ENCODE measurements around the gene TMEM116.
A peak's percentile ranks its signal among the peaks of the same experiment; 100 is the strongest.

DNA sequence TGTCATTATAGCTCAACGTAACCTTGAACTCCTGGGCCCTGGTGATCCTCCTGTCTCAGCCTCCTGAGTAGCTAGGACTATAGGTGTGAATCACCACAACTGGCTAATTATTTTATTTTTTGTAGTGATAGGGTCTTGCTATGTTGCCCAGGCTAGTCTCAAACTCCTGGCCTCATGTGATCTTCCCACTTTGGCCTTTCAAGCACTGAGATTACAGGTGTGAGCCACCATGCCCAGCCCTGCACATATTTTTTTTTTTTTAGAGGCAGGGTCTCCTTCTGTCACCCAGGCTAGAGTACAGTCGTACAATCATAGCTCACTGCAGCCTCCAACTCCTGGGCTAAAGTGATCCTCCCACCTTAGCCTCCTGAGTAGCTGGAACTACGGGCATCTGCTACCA, 8.9 kb downstream of the TMEM116 start:
- TF ChIP-seq ZSCAN4 (tag by site-specific recombination; IDR thresholded peaks at IDR 0.05): no peak
- TF ChIP-seq ZNF510 (tag by site-specific recombination; IDR thresholded peaks at IDR 0.05; ENCODE audit: insufficient replicate concordance): no peak
- TF ChIP-seq YY1 (tag by site-specific recombination; IDR thresholded peaks at IDR 0.05): no peak
- no peak for TF ChIP-seq ZSCAN30 (tag by site-specific recombination; IDR thresholded peaks at IDR 0.05)
- no peak for TF ChIP-seq CTCF (tag by site-specific recombination; IDR thresholded peaks at IDR 0.05)
- TF ChIP-seq, protein P1, sequence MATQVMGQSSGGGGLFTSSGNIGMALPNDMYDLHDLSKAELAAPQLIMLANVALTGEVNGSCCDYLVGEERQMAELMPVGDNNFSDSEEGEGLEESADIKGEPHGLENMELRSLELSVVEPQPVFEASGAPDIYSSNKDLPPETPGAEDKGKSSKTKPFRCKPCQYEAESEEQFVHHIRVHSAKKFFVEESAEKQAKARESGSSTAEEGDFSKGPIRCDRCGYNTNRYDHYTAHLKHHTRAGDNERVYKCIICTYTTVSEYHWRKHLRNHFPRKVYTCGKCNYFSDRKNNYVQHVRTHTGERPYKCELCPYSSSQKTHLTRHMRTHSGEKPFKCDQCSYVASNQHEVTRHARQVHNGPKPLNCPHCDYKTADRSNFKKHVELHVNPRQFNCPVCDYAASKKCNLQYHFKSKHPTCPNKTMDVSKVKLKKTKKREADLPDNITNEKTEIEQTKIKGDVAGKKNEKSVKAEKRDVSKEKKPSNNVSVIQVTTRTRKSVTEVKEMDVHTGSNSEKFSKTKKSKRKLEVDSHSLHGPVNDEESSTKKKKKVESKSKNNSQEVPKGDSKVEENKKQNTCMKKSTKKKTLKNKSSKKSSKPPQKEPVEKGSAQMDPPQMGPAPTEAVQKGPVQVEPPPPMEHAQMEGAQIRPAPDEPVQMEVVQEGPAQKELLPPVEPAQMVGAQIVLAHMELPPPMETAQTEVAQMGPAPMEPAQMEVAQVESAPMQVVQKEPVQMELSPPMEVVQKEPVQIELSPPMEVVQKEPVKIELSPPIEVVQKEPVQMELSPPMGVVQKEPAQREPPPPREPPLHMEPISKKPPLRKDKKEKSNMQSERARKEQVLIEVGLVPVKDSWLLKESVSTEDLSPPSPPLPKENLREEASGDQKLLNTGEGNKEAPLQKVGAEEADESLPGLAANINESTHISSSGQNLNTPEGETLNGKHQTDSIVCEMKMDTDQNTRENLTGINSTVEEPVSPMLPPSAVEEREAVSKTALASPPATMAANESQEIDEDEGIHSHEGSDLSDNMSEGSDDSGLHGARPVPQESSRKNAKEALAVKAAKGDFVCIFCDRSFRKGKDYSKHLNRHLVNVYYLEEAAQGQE (tag by site-specific recombination; IDR thresholded peaks at IDR 0.05): no peak
- no peak for TF ChIP-seq ZNF830 (tag by site-specific recombination; IDR thresholded peaks at IDR 0.05; ENCODE audit: low read depth)
- no peak for TF ChIP-seq ZBTB11 (tag by site-specific recombination; conservative IDR thresholded peaks at IDR 0.05; ENCODE audit: low read depth)
- peak; percentile 79 for TF ChIP-seq ZNF121 (tag by site-specific recombination; IDR thresholded peaks at IDR 0.05)
- TF ChIP-seq ZNF274 (IDR thresholded peaks at IDR 0.05; ENCODE audit: low read length): no peak
- TF ChIP-seq ZNF274 (tag by site-specific recombination; IDR thresholded peaks at IDR 0.05; ENCODE audit: borderline replicate concordance): no peak
- no peak for TF ChIP-seq BCL11A (tag by site-specific recombination; IDR thresholded peaks at IDR 0.05; ENCODE audit: low read depth)
- no peak for TF ChIP-seq ZBTB6 (tag by site-specific recombination; IDR thresholded peaks at IDR 0.05)
- TF ChIP-seq MZF1 (tag by site-specific recombination; IDR thresholded peaks at IDR 0.05; ENCODE audit: borderline replicate concordance): no peak
- TF ChIP-seq, protein P2, sequence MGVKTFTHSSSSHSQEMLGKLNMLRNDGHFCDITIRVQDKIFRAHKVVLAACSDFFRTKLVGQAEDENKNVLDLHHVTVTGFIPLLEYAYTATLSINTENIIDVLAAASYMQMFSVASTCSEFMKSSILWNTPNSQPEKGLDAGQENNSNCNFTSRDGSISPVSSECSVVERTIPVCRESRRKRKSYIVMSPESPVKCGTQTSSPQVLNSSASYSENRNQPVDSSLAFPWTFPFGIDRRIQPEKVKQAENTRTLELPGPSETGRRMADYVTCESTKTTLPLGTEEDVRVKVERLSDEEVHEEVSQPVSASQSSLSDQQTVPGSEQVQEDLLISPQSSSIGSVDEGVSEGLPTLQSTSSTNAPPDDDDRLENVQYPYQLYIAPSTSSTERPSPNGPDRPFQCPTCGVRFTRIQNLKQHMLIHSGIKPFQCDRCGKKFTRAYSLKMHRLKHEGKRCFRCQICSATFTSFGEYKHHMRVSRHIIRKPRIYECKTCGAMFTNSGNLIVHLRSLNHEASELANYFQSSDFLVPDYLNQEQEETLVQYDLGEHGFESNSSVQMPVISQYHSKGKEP (tag by site-specific recombination; IDR thresholded peaks at IDR 0.05): no peak

All from HEK293 (cell line).